H1 (cell line): ENCODE data around the gene TM9SF1. TPM values are rescaled to one million over a fixed set of nuclear protein-coding genes. Genes with fewer than 3 reads are reported as not detected.

ENCODE experiments used
- BRCA1 ChIP-seq: IDR thresholded peaks from 2 replicates; pipeline ENCODE4 v1.6.1; 2012; ENCODE audit warnings: low read depth, low read length, improper control_type of control experiment
- EGR1 ChIP-seq: IDR thresholded peaks from 2 replicates; pipeline ENCODE4 v1.6.1; 2011; ENCODE audit warnings: low read depth, low read length, borderline replicate concordance
- EP300 ChIP-seq, 2 experiments: IDR thresholded peaks; 1 replicate in 1 of 2; 2 replicates in 1 of 2; pipeline ENCODE4 v1.6.1; 2011 to 2012; ENCODE audit warnings: low read depth in 2 of 2, low read length in 2 of 2, mild to moderate bottlenecking in 2 of 2, borderline replicate concordance in 1 of 2, inconsistent platforms in 1 of 2, moderate library complexity in 1 of 2
- GTF2F1 ChIP-seq: IDR thresholded peaks from 2 replicates; pipeline ENCODE4 v1.6.1; 2012; ENCODE audit warnings: low read depth, low read length, improper control_type of control experiment, borderline replicate concordance
- JUN ChIP-seq: IDR thresholded peaks from 2 replicates; pipeline ENCODE4 v1.6.1; 2011; ENCODE audit warnings: low read depth, mild to moderate bottlenecking, improper control_type of control experiment, low read length
- JUND ChIP-seq: IDR thresholded peaks from 2 replicates; pipeline ENCODE4 v1.6.1; 2011; ENCODE audit warnings: mild to moderate bottlenecking, improper control_type of control experiment, low read length
- KDM1A ChIP-seq: fragments of 200-600, 300-600 bp; sonication (generic); IDR thresholded peaks from 2 replicates; pipeline ENCODE4 v1.7.1; 2016; ENCODE audit warnings: mild to moderate bottlenecking, low read length, borderline replicate concordance
- PHF8 ChIP-seq: fragments of 200-600 bp; sonication (generic); conservative IDR thresholded peaks from 2 replicates; pipeline ENCODE4 v1.7.1; 2012; ENCODE audit warnings: low read depth, mild to moderate bottlenecking, inconsistent platforms, low read length, moderate library complexity
- RBBP5 ChIP-seq: IDR thresholded peaks from 2 replicates; pipeline ENCODE4 v1.7.1; 2012; ENCODE audit warnings: low read depth, mild to moderate bottlenecking, inconsistent platforms, low read length, moderate library complexity, borderline replicate concordance
- RXRA ChIP-seq: IDR thresholded peaks from 2 replicates; pipeline ENCODE4 v1.6.1; 2011; ENCODE audit warnings: low read depth, mild to moderate bottlenecking, low read length, moderate library complexity; ENCODE audit not compliant: insufficient read depth
- SIN3A ChIP-seq, 2 experiments: IDR thresholded peaks in 1 of 2; conservative IDR thresholded peaks in 1 of 2; 2 replicates each; pipeline ENCODE4 v1.6.1; 2011 to 2012; ENCODE audit warnings: low read length in 2 of 2, improper control_type of control experiment in 1 of 2, low read depth in 1 of 2, mild to moderate bottlenecking in 1 of 2
- SP2 ChIP-seq: IDR thresholded peaks from 2 replicates; pipeline ENCODE4 v1.6.1; 2012; ENCODE audit warnings: mild to moderate bottlenecking, low read length, inconsistent platforms
- TAF1 ChIP-seq: IDR thresholded peaks from 2 replicates; pipeline ENCODE4 v1.6.1; 2011; ENCODE audit warnings: mild to moderate bottlenecking, low read depth, low read length
- TEAD4 ChIP-seq: IDR thresholded peaks from 2 replicates; pipeline ENCODE4 v1.6.1; 2012; ENCODE audit warnings: low read depth, low read length, inconsistent platforms, mixed read lengths
- polyA plus RNA-seq, 7 experiments: library from polyadenylated mRNA; depleted of rRNA in 3 of 7; stranded (reverse) in 5 of 7; unstranded in 2 of 7; fragments of >200 nt in 5 of 7; fragments of 200-250 nt in 2 of 7; gene quantifications; 1 replicate in 5 of 7; 2 replicates in 1 of 7; 4 replicates in 1 of 7; pipeline versions ENCODE4 v1.2.1 to v1.2.3, GENCODE V29; 2011 to 2013; ENCODE audit warnings: missing spikeins in 2 of 7, mixed read lengths in 2 of 7
- total RNA-seq: library from RNA; stranded (reverse); fragmentation: NEBNext Ultra II Directional; extraction: Animal tissue kit (Norgen Biotek cat#: 25700); gene quantifications from 2 replicates; pipeline ENCODE4 v1.2.1, GENCODE V29; 2021

The TM9SF1 gene
- total and polyA plus RNA-seq, 2 of the 8 experiments (the other 6 are each of a cell fraction or from before 2014, with no cell fraction given): 22.2 to 29.2 TPM

- TF ChIP-seq EP300 (IDR thresholded peaks at IDR 0.05; ENCODE audit: borderline replicate concordance in 1 of 2, low read depth in 2 of 2, low read length in 2 of 2) (0 out of 3 replicates have a peak, but pooled peaks of 1 of the 2 experiments have one; percentile 22), PHF8 (0 out of 2 replicates have a peak, but pooled peaks have one; percentile 12), RBBP5 (no peak), SP2 (no peak), SIN3A (conservative IDR thresholded peaks at IDR 0.05 in 1 of 2, IDR thresholded peaks at IDR 0.05 in 1 of 2; ENCODE audit: low read depth in 1 of 2, low read length in 2 of 2) (peak in 1 of 2 experiments; percentile 89; a peak in 2 of 4 replicates), JUN (no peak), JUND (no peak), KDM1A (no peak), TAF1 (peak; percentile 73; the same call in 1 of the 2 replicates), BRCA1 (no peak), EGR1 (peak; percentile 15; the same call in 1 of the 2 replicates), RXRA (no peak), GTF2F1 (no peak), TEAD4 (0 out of 2 replicates have a peak, but pooled peaks have one; percentile 10)
Observed at GRCh38 chr14:24146453-24146977, 48.7 kb downstream of the TM9SF1 start, which contains the start of gene PSME2 (continued).
